ENCODE measurements around the gene ACTL6B.

The ACTL6B gene

DNA sequence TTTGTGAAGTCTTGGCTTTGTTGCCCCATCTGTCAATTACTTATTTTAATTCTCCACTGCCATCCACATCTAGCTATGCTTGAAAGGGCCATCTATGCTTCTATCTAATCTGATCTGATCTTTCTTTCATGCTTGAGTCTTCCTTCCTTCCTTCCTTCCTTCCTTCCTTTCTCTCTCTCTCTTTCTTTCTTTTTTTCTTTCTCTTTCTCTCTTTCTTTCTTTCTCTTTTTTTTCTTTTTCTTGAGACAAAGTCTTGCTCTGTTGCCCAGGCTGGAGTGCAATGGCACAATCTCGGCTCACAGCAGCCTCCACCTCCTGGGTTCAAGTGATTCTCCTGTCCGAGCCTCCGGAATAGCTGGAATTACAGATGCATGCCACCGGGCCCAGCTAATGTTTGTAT is 26.2 kb downstream of the ACTL6B start:
- Histone ChIP-seq H3K4me3 (ENCODE audit: low read length) (no peak overlapping the region), H3K27me3 (replicated peaks; ENCODE audit: control insufficient read depth, insufficient read depth, low read length) (peaks cover 14% of the 10 kb centered on the region), H3K4me1 (ENCODE audit: control insufficient read depth, insufficient read depth, low read length) (peaks cover 8% of the 10 kb centered on the region), H3K9ac (ENCODE audit: low read length) (no peak overlapping the region), H3K36me3 (ENCODE audit: control insufficient read depth, insufficient read depth, low read length, severe bottlenecking) (no peaks in the 10 kb centered on the region), H3K9me3 (ENCODE audit: control insufficient read depth, low read length) (no peaks in the 10 kb centered on the region)
- DNase-seq (ENCODE audit: low read depth): no peak

GRCh38 chr7:100629117-100629716 is 27.0 kb downstream of the ACTL6B start:
- Histone ChIP-seq H3K27me3 (replicated peaks; ENCODE audit: control insufficient read depth, insufficient read depth, low read length) (peaks cover 10% of the 10 kb centered on the region), H3K9me3 (ENCODE audit: control insufficient read depth, low read length) (no peaks in the 10 kb centered on the region), H3K4me3 (ENCODE audit: low read length) (no peak overlapping the region), H3K9ac (ENCODE audit: low read length) (no peak overlapping the region), H3K36me3 (ENCODE audit: control insufficient read depth, insufficient read depth, low read length, severe bottlenecking) (no peaks in the 10 kb centered on the region), H3K4me1 (ENCODE audit: control insufficient read depth, insufficient read depth, low read length) (peaks cover 8% of the 10 kb centered on the region)
- peak; percentile 19 for DNase-seq (ENCODE audit: low read depth)

GRCh38 chr7:100627238-100627549 is 29.1 kb downstream of the ACTL6B start:
- Histone ChIP-seq H3K27me3 (replicated peaks; ENCODE audit: control insufficient read depth, insufficient read depth, low read length) (peaks cover 3% of the 10 kb centered on the region), H3K4me3 (ENCODE audit: low read length) (no peak overlapping the region)

DNA sequence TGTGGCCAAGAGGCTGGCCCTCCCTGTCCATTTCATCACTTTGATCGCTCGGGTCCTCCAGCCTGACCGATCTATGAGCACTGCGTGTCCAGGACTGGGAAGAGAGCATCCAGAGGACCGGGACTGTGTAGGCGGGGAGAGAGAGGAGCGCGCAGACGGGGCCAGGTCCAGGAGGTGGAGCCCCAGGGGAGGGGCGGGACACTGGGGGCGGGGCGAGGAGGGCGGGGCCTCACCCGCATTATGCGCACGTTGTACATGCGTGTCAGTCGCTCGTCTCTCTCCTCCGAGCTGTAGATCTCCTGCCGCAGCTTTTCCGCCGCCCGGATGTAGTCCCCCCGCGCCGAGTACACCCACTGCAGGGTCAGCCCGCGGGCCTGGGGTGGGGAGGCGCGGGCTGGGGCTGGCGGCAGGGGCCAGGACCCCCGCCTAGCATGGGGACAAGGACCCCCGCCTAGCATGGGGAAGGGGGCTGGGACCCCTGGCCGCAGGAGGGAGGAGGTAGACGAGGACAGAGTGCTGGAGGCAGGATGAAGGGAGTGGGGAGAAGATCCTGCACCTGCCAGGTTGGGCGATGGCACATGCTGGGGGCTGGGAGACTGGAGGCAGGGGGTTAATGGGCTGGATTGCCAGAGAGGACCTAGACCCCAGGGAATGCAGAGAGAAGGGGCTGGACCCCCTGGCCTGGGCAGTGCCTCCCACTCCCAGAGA is 29.6 kb downstream of the ACTL6B start:
- H3K9me3 ChIP-seq (ENCODE audit: control insufficient read depth, low read length): no peaks in the 10 kb centered on the region
- no peak overlapping the region for H3K9ac ChIP-seq (ENCODE audit: low read length)
- peaks cover 1% of the 10 kb centered on the region for H3K27me3 ChIP-seq (replicated peaks; ENCODE audit: control insufficient read depth, insufficient read depth, low read length)
- H3K36me3 ChIP-seq (ENCODE audit: control insufficient read depth, insufficient read depth, low read length, severe bottlenecking): no peaks in the 10 kb centered on the region
- DNase-seq (ENCODE audit: low read depth): peak; percentile 89
- H3K4me3 ChIP-seq (ENCODE audit: low read length): peak overlapping the region; percentile 37
- peaks cover 4% of the 10 kb centered on the region for H3K4me1 ChIP-seq (ENCODE audit: control insufficient read depth, insufficient read depth, low read length)

More at GRCh38 chr7:100627238-100627549, 29.1 kb downstream of the ACTL6B start:
- Histone ChIP-seq H3K36me3 (ENCODE audit: control insufficient read depth, insufficient read depth, low read length, severe bottlenecking) (no peaks in the 10 kb centered on the region), H3K9me3 (ENCODE audit: control insufficient read depth, low read length) (no peaks in the 10 kb centered on the region), H3K9ac (ENCODE audit: low read length) (no peak overlapping the region), H3K4me1 (ENCODE audit: control insufficient read depth, insufficient read depth, low read length) (peaks cover 4% of the 10 kb centered on the region)
- DNase-seq (ENCODE audit: low read depth): no peak

GRCh38 chr7:100626055-100626454 is 30.2 kb downstream of the ACTL6B start:
- no peaks in the 10 kb centered on the region for H3K27me3 ChIP-seq (replicated peaks; ENCODE audit: control insufficient read depth, insufficient read depth, low read length)
- H3K9me3 ChIP-seq (ENCODE audit: control insufficient read depth, low read length): no peaks in the 10 kb centered on the region
- peak overlapping the region; percentile 31 for H3K4me3 ChIP-seq (ENCODE audit: low read length)
- no peak overlapping the region for H3K9ac ChIP-seq (ENCODE audit: low read length)
- H3K4me1 ChIP-seq (ENCODE audit: control insufficient read depth, insufficient read depth, low read length): peaks cover 4% of the 10 kb centered on the region
- no peaks in the 10 kb centered on the region for H3K36me3 ChIP-seq (ENCODE audit: control insufficient read depth, insufficient read depth, low read length, severe bottlenecking)
- DNase-seq (ENCODE audit: low read depth): no peak

- no peak overlapping the region for H3K9ac ChIP-seq (ENCODE audit: low read length)
- peak; percentile 25 for DNase-seq (ENCODE audit: low read depth)
- no peak overlapping the region for H3K4me3 ChIP-seq (ENCODE audit: low read length)
- no peaks in the 10 kb centered on the region for H3K9me3 ChIP-seq (ENCODE audit: control insufficient read depth, low read length)
- H3K36me3 ChIP-seq (ENCODE audit: control insufficient read depth, insufficient read depth, low read length, severe bottlenecking): no peaks in the 10 kb centered on the region
- H3K4me1 ChIP-seq (ENCODE audit: control insufficient read depth, insufficient read depth, low read length): peaks cover 4% of the 10 kb centered on the region
- no peaks in the 10 kb centered on the region for H3K27me3 ChIP-seq (replicated peaks; ENCODE audit: control insufficient read depth, insufficient read depth, low read length)
Measured at GRCh38 chr7:100623951-100624824, 32.1 kb downstream of the ACTL6B start.

- DNase-seq (ENCODE audit: low read depth): no peak
Measured at GRCh38 chr7:100621554-100621953, 34.7 kb downstream of the ACTL6B start.

GRCh38 chr7:100620804-100621203 is 35.4 kb downstream of the ACTL6B start:
- Histone ChIP-seq H3K27me3 (replicated peaks; ENCODE audit: control insufficient read depth, insufficient read depth, low read length) (no peaks in the 10 kb centered on the region), H3K36me3 (ENCODE audit: control insufficient read depth, insufficient read depth, low read length, severe bottlenecking) (no peaks in the 10 kb centered on the region), H3K9ac (ENCODE audit: low read length) (no peak overlapping the region), H3K9me3 (ENCODE audit: control insufficient read depth, low read length) (no peaks in the 10 kb centered on the region), H3K4me3 (ENCODE audit: low read length) (no peak overlapping the region), H3K4me1 (ENCODE audit: control insufficient read depth, insufficient read depth, low read length) (no peaks in the 10 kb centered on the region)
- no peak for DNase-seq (ENCODE audit: low read depth)

More at GRCh38 chr7:100621554-100621953, 34.7 kb downstream of the ACTL6B start:
- no peak overlapping the region for H3K9ac ChIP-seq (ENCODE audit: low read length)
- H3K4me3 ChIP-seq (ENCODE audit: low read length): no peak overlapping the region
- H3K27me3 ChIP-seq (replicated peaks; ENCODE audit: control insufficient read depth, insufficient read depth, low read length): no peaks in the 10 kb centered on the region
- no peaks in the 10 kb centered on the region for H3K36me3 ChIP-seq (ENCODE audit: control insufficient read depth, insufficient read depth, low read length, severe bottlenecking)
- no peaks in the 10 kb centered on the region for H3K9me3 ChIP-seq (ENCODE audit: control insufficient read depth, low read length)
- H3K4me1 ChIP-seq (ENCODE audit: control insufficient read depth, insufficient read depth, low read length): peaks cover 4% of the 10 kb centered on the region

DNA sequence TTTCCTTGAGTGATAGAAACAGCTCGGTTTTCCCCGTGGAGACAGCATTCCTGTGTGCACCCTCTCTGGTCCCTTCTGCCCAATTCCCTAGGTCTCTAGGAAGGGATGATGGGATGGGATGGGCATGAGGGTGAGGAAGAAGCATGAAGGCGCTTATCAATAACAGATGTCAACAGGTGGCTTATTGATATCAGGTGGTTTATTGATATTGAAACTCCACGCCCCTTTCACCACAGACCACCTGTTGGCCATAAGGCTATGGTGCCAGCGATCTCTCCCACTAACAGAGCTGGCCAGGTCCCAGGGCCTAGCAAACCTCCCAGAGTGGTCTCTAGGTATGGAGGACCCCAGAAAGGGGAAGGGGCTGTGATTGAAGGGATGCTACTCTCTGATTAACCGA is 36.0 kb downstream of the ACTL6B start:
- Histone ChIP-seq H3K4me1 (ENCODE audit: control insufficient read depth, insufficient read depth, low read length) (no peaks in the 10 kb centered on the region), H3K4me3 (ENCODE audit: low read length) (no peak overlapping the region), H3K27me3 (replicated peaks; ENCODE audit: control insufficient read depth, insufficient read depth, low read length) (no peaks in the 10 kb centered on the region), H3K9ac (ENCODE audit: low read length) (no peak overlapping the region), H3K9me3 (ENCODE audit: control insufficient read depth, low read length) (no peaks in the 10 kb centered on the region), H3K36me3 (ENCODE audit: control insufficient read depth, insufficient read depth, low read length, severe bottlenecking) (no peaks in the 10 kb centered on the region)
- no peak for DNase-seq (ENCODE audit: low read depth)

- no peaks in the 10 kb centered on the region for H3K36me3 ChIP-seq (ENCODE audit: control insufficient read depth, insufficient read depth, low read length, severe bottlenecking)
- peaks cover 4% of the 10 kb centered on the region for H3K4me1 ChIP-seq (ENCODE audit: control insufficient read depth, insufficient read depth, low read length)
- no peak overlapping the region for H3K4me3 ChIP-seq (ENCODE audit: low read length)
- no peak overlapping the region for H3K9ac ChIP-seq (ENCODE audit: low read length)
- H3K27me3 ChIP-seq (replicated peaks; ENCODE audit: control insufficient read depth, insufficient read depth, low read length): no peaks in the 10 kb centered on the region
- no peak for DNase-seq (ENCODE audit: low read depth)
- no peaks in the 10 kb centered on the region for H3K9me3 ChIP-seq (ENCODE audit: control insufficient read depth, low read length)
Measured at GRCh38 chr7:100614308-100614861, 41.9 kb downstream of the ACTL6B start.
